ENCODE results near the gene TDRD1. TPM values are rescaled to one million over a fixed set of nuclear protein-coding genes. Genes with fewer than 3 reads are reported as not detected.

Gene TDRD1
- total RNA-seq, 1 donor = 0.72 TPM

DNA sequence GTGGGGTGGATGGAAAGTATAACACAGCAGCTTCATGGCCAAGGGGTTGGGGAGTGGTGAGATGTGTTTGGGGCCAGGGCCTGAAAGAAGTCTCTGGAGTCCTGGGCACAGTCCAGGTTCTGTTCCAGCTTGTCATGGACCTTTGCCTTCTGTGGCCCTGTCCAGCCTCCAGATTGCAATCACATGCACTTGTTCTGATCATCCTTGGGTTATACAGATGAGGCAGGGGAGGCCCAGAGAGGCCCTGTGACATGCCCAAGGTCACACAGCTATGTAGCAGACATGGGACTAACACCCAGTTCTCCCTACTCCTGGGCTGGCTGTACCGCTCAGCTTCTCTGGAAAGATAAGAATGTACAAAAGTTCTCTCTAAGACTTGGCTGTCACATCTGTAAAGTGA is 71.6 kb downstream of the TDRD1 start:
- Histone ChIP-seq H3K79me2 (ENCODE audit: insufficient read depth, low read length) (no peaks in the 10 kb centered on the region), H4K20me1 (ENCODE audit: insufficient read depth, low read length) (no peaks in the 10 kb centered on the region), H3K4me1 (ENCODE audit: insufficient read depth, low read length) (no peaks in the 10 kb centered on the region), H3K36me3 (ENCODE audit: insufficient read depth, low read length) (no peaks in the 10 kb centered on the region), H3K9me3 (ENCODE audit: low read depth, low read length) (no peaks in the 10 kb centered on the region), H3K4me2 (ENCODE audit: insufficient read depth, low read length) (no peak overlapping the region), H3K27me3 (ENCODE audit: insufficient read depth, low read length) (no peaks in the 10 kb centered on the region), H2AFZ (ENCODE audit: low read length) (no peak overlapping the region), H3K27ac (ENCODE audit: low read depth, low read length) (no peak overlapping the region), H3K4me3 (ENCODE audit: insufficient read depth, low read length) (no peak overlapping the region)
- no peak for DNase-seq (ENCODE audit: insufficient read length, low spot score, missing footprints)
- TF ChIP-seq CTCF (IDR thresholded peaks at IDR 0.05; ENCODE audit: extremely low read depth, low read depth, low read length) = no peak

GRCh38 chr10:114252092-114252491 is 72.9 kb downstream of the TDRD1 start:
- Histone ChIP-seq H4K20me1 (ENCODE audit: insufficient read depth, low read length) (no peaks in the 10 kb centered on the region), H3K4me2 (ENCODE audit: insufficient read depth, low read length) (no peak overlapping the region), H3K79me2 (ENCODE audit: insufficient read depth, low read length) (no peaks in the 10 kb centered on the region), H2AFZ (ENCODE audit: low read length) (no peak overlapping the region), H3K9me3 (ENCODE audit: low read depth, low read length) (no peaks in the 10 kb centered on the region), H3K36me3 (ENCODE audit: insufficient read depth, low read length) (no peaks in the 10 kb centered on the region), H3K4me1 (ENCODE audit: insufficient read depth, low read length) (no peaks in the 10 kb centered on the region), H3K27ac (ENCODE audit: low read depth, low read length) (no peak overlapping the region), H3K27me3 (ENCODE audit: insufficient read depth, low read length) (no peaks in the 10 kb centered on the region), H3K4me3 (ENCODE audit: insufficient read depth, low read length) (no peak overlapping the region)
- no peak for TF ChIP-seq CTCF (IDR thresholded peaks at IDR 0.05; ENCODE audit: extremely low read depth, low read depth, low read length)
- DNase-seq (ENCODE audit: insufficient read length, low spot score, missing footprints) = no peak

GRCh38 chr10:114252883-114253282 is 73.7 kb downstream of the TDRD1 start:
- Histone ChIP-seq H3K4me3 (ENCODE audit: insufficient read depth, low read length) (no peak overlapping the region), H3K27ac (ENCODE audit: low read depth, low read length) (no peak overlapping the region), H3K4me2 (ENCODE audit: insufficient read depth, low read length) (no peak overlapping the region), H3K79me2 (ENCODE audit: insufficient read depth, low read length) (no peaks in the 10 kb centered on the region), H3K27me3 (ENCODE audit: insufficient read depth, low read length) (no peaks in the 10 kb centered on the region), H3K9me3 (ENCODE audit: low read depth, low read length) (no peaks in the 10 kb centered on the region), H4K20me1 (ENCODE audit: insufficient read depth, low read length) (no peaks in the 10 kb centered on the region), H3K36me3 (ENCODE audit: insufficient read depth, low read length) (no peaks in the 10 kb centered on the region), H2AFZ (ENCODE audit: low read length) (no peak overlapping the region), H3K4me1 (ENCODE audit: insufficient read depth, low read length) (no peaks in the 10 kb centered on the region)
- TF ChIP-seq CTCF (IDR thresholded peaks at IDR 0.05; ENCODE audit: extremely low read depth, low read depth, low read length) = no peak
- DNase-seq (ENCODE audit: insufficient read length, low spot score, missing footprints) = no peak

DNA sequence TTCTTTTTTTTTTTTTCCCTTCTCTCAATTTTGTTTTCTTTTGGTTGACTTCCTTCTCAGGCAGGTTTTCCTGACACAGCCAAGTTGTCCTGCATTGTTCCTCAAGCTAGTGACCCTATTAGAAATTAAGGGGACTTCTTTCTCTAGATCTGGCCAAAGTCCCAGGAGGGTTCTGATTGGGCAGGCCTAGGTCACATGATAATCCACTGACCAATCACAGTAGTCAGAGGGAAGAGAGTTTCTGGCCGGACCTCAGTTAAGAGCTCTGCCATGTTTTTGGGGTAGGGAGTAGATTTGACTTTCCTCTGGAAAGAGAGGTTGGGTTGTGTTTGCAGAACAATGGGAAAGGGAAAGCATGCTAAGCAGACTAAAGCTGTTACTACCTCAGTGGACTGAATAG is 76.1 kb downstream of the TDRD1 start:
- H3K27ac ChIP-seq (ENCODE audit: low read depth, low read length) = no peak overlapping the region
- H3K4me2 ChIP-seq (ENCODE audit: insufficient read depth, low read length) = no peak overlapping the region
- H3K9me3 ChIP-seq (ENCODE audit: low read depth, low read length) = no peaks in the 10 kb centered on the region
- peaks cover 4% of the 10 kb centered on the region for H3K27me3 ChIP-seq (ENCODE audit: insufficient read depth, low read length)
- no peak overlapping the region for H2AFZ ChIP-seq (ENCODE audit: low read length)
- no peak for DNase-seq (ENCODE audit: insufficient read length, low spot score, missing footprints)
- no peak for TF ChIP-seq CTCF (IDR thresholded peaks at IDR 0.05; ENCODE audit: extremely low read depth, low read depth, low read length)
- H4K20me1 ChIP-seq (ENCODE audit: insufficient read depth, low read length) = no peaks in the 10 kb centered on the region
- H3K79me2 ChIP-seq (ENCODE audit: insufficient read depth, low read length) = no peaks in the 10 kb centered on the region
- H3K4me1 ChIP-seq (ENCODE audit: insufficient read depth, low read length) = peaks cover 4% of the 10 kb centered on the region
- no peak overlapping the region for H3K4me3 ChIP-seq (ENCODE audit: insufficient read depth, low read length)
- H3K36me3 ChIP-seq (ENCODE audit: insufficient read depth, low read length) = no peaks in the 10 kb centered on the region
